Peyer's patch (tissue), 4 donors: ENCODE data around the gene GPR176.

Source experiments
- POLR2A ChIP-seq, 2 donors: fragments of 450-650 bp; IDR thresholded peaks; one replicate each; pipeline ENCODE4 v1.5.1; 2017; ENCODE audit warnings: antibody characterized with exemption in 2 of 2, mild to moderate bottlenecking in 2 of 2, moderate library complexity in 2 of 2
- TF ChIP-seq, protein P1 (sequence below), 6 experiments: fragments of 450-650 bp in 4 of 6; fragments of 200-600 bp in 2 of 6; sonication (generic) in 1 of 6; IDR thresholded peaks; one replicate each; pipeline ENCODE4 v1.5.1; 2017 to 2019; ENCODE audit warnings: antibody characterized with exemption in 6 of 6, mild to moderate bottlenecking in 3 of 6, moderate library complexity in 1 of 6

GRCh38 chr15:39880718-39881387 is 39.2 kb downstream of the GPR176 start:
- TF ChIP-seq, protein P1, sequence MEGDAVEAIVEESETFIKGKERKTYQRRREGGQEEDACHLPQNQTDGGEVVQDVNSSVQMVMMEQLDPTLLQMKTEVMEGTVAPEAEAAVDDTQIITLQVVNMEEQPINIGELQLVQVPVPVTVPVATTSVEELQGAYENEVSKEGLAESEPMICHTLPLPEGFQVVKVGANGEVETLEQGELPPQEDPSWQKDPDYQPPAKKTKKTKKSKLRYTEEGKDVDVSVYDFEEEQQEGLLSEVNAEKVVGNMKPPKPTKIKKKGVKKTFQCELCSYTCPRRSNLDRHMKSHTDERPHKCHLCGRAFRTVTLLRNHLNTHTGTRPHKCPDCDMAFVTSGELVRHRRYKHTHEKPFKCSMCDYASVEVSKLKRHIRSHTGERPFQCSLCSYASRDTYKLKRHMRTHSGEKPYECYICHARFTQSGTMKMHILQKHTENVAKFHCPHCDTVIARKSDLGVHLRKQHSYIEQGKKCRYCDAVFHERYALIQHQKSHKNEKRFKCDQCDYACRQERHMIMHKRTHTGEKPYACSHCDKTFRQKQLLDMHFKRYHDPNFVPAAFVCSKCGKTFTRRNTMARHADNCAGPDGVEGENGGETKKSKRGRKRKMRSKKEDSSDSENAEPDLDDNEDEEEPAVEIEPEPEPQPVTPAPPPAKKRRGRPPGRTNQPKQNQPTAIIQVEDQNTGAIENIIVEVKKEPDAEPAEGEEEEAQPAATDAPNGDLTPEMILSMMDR (IDR thresholded peaks at IDR 0.05), result no peak
- TF ChIP-seq POLR2A (IDR thresholded peaks at IDR 0.05), result no peak
